HG03196 (cell line): ENCODE data around the gene NEURL1B.

Experiments used
- ATAC-seq: cut with Tn5 transposase; IDR thresholded peaks from one replicate; pipeline ENCODE4 v1.9.1; 2021; ENCODE audit not compliant: unreplicated experiment

Gene NEURL1B

GRCh38 chr5:172633403-172633970 lies 7.6 kb upstream of the NEURL1B start:
- ATAC-seq: no peak

GRCh38 chr5:172634106-172634899 lies 6.8 kb upstream of the NEURL1B start:
- no peak for ATAC-seq

GRCh38 chr5:172635038-172635437 lies 6.0 kb upstream of the NEURL1B start:
- no peak for ATAC-seq

GRCh38 chr5:172636279-172637050 lies 4.6 kb upstream of the NEURL1B start:
- ATAC-seq: no peak

- ATAC-seq: no peak
Observed at GRCh38 chr5:172637110-172637580, 3.9 kb upstream of the NEURL1B start.

GRCh38 chr5:172637740-172638139 lies 3.3 kb upstream of the NEURL1B start:
- ATAC-seq: no peak

GRCh38 chr5:172638209-172638768 lies 2.8 kb upstream of the NEURL1B start:
- no peak for ATAC-seq

- no peak for ATAC-seq
Observed at GRCh38 chr5:172640139-172640538, 924 bp upstream of the NEURL1B start.

GRCh38 chr5:172641359-172642050 lies 442 bp downstream of the NEURL1B start:
- ATAC-seq: no peak

- no peak for ATAC-seq
Observed at GRCh38 chr5:172642051-172642409, 967 bp downstream of the NEURL1B start.

GRCh38 chr5:172642486-172642885 lies 1.4 kb downstream of the NEURL1B start:
- no peak for ATAC-seq

GRCh38 chr5:172642926-172643871 lies 2.1 kb downstream of the NEURL1B start:
- ATAC-seq: no peak

- no peak for ATAC-seq
Observed at GRCh38 chr5:172644266-172644665, 3.2 kb downstream of the NEURL1B start.

GRCh38 chr5:172644711-172645110 lies 3.6 kb downstream of the NEURL1B start:
- ATAC-seq: no peak

GRCh38 chr5:172645271-172646055 lies 4.4 kb downstream of the NEURL1B start:
- no peak for ATAC-seq

- no peak for ATAC-seq
Observed at GRCh38 chr5:172646716-172647285, 5.7 kb downstream of the NEURL1B start.

GRCh38 chr5:172647352-172648012 lies 6.4 kb downstream of the NEURL1B start:
- no peak for ATAC-seq

- ATAC-seq: no peak
Observed at GRCh38 chr5:172648013-172648381, 6.9 kb downstream of the NEURL1B start.
